Fibroblast of mammary gland (primary cell): ENCODE results near the gene FSCN2.

ENCODE experiments used
- DNase-seq: peaks from one replicate; pipeline ENCODE4 v3.0.0-alpha.2; 2010; ENCODE audit warnings: low read depth
- H3K4me3 ChIP-seq: 2 replicates; pipeline ENCODE4 v1.5.1; 2011; ENCODE audit warnings: low read depth, mild to moderate bottlenecking, low read length, moderate library complexity; ENCODE audit not compliant: control insufficient read depth
- TF ChIP-seq, protein P1 (sequence below): conservative IDR thresholded peaks from 2 replicates; pipeline ENCODE4 v1.5.1; 2011; ENCODE audit warnings: low read depth, low read length, inconsistent platforms; ENCODE audit not compliant: control insufficient read depth, insufficient read depth

Gene FSCN2

DNA sequence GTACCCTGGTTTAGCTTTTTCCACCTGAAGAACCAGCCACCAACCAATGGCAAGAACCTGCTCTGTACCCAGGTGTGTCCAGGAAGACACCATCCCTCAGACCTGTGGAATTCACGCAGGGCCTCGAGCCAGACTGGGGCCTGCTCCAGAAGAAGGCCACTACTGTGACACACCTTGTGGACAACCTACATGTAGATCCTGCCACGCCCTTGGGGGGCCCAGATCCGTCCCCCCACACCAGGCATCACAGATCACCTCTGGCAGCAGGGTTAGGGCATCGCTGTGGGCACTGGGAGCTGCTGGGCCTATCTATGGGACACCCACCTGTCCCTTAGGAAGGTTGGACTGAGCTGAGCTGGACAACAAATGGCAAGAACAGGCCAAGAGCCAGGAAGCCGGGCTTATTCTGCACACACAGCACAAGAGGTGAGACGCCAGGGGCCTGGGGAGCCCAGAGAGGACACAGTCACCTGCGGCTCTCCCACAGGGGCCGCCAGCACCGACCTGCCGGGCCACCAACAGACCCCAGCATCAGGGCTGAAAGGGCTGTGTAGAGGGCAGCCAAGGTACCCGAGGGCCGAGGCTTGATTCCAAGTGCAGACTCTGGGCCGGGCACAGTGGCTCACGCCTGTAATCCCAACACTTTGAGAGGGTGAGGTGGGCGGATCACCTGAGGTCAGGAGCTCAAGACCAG, 16.3 kb downstream of the FSCN2 start:
- DNase-seq: no peak

DNA sequence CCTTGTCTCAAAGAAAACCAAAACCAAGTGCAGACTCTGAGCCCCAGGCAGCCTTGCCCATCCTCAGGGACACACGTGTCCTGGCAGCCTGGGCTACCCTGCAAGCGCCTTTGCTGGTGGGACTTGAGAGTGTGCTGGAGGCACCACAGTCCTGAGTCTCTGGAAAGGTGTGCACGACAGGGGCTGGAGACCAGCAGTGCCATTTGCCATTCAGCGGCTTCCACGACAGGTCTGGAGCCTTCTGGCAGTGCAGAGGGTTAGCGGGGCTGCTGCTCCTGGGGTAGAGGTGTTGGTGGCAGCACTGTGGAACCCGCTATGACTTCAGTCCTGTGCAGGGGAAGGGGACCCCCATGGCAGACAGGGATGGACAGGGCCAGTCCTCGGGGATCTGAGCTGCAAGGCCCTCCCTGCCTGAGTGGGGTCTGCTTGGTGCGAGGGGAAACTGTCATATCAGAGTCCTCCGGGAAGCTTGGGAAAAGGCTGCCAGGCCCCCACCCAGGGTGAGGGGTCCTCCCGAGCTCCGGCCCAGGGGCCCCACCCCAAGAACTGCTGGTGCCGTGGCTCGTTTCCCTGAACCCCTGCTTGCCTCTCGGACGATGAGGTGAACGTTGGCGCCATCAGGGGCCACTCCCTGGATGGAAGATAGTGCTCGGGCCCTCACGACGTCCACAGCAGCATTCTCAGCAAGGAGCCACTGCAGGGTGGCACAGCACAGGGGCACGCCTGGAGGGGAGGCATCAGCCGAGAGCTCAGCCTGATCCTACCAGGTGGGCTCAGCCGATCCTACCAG, 17.2 kb downstream of the FSCN2 start:
- TF ChIP-seq, protein P1, sequence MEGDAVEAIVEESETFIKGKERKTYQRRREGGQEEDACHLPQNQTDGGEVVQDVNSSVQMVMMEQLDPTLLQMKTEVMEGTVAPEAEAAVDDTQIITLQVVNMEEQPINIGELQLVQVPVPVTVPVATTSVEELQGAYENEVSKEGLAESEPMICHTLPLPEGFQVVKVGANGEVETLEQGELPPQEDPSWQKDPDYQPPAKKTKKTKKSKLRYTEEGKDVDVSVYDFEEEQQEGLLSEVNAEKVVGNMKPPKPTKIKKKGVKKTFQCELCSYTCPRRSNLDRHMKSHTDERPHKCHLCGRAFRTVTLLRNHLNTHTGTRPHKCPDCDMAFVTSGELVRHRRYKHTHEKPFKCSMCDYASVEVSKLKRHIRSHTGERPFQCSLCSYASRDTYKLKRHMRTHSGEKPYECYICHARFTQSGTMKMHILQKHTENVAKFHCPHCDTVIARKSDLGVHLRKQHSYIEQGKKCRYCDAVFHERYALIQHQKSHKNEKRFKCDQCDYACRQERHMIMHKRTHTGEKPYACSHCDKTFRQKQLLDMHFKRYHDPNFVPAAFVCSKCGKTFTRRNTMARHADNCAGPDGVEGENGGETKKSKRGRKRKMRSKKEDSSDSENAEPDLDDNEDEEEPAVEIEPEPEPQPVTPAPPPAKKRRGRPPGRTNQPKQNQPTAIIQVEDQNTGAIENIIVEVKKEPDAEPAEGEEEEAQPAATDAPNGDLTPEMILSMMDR: no peak
- H3K4me3 ChIP-seq: no peak overlapping the region
- DNase-seq: no peak

More for the DNA sequence above, 16.3 kb downstream of the FSCN2 start:
- H3K4me3 ChIP-seq: no peak overlapping the region
- TF ChIP-seq, protein P1: no peak

DNA sequence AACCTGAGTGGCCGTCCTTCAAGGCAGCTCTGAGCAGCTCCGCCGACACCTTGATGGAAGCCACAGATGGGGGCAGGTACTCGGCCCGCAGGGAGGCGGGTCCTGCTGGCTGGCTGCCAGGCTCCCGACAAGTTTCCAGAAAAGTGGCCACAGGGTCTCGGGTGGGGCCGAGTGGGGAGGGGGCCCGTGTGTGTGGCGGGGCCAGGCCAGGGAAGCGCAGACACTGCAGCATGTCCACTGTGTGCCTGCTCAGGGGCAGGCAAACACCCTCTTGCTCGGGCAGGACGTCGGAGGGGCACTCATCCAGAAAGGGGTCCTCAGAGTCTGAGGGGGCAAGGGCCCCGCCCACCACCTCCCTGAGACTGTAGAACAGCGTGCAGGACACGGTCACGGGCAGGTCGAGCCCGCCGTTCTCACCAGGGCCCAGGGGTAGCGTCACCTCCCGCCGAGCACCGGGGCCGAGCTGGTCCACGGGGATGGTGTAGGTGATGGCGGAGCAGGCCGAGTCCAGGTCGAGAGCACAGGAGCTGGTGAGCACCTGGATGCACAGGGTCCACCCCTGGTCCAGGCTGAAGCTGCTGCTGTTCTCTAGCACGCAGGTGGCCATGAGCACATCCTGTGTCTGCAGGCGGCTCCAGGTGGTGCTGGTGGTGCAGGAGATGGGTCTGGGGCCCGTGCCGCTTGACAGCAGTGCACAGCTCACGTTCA, 18.9 kb downstream of the FSCN2 start:
- H3K4me3 ChIP-seq: no peak overlapping the region
- no peak for DNase-seq
- TF ChIP-seq, protein P1: no peak

DNA sequence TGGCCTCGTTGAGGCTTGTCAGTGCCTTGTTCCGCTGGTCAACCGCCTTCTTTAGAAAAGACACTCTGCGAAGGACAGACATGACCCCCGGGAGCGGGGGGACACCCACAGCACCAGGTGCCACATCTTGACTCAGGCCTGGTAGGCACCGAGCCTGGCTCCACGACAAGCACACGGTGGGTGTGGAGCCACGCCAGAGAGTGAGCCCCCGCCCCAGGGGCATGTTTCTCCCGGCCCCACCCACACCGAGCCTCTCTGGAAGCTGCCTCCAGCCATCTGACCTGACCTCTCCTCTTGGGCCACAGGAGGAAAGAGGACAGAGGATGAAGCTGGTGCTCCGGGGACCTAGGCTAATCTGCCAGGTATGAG, 19.4 kb downstream of the FSCN2 start:
- H3K4me3 ChIP-seq: no peak overlapping the region
- TF ChIP-seq, protein P1: no peak
- no peak for DNase-seq

DNA sequence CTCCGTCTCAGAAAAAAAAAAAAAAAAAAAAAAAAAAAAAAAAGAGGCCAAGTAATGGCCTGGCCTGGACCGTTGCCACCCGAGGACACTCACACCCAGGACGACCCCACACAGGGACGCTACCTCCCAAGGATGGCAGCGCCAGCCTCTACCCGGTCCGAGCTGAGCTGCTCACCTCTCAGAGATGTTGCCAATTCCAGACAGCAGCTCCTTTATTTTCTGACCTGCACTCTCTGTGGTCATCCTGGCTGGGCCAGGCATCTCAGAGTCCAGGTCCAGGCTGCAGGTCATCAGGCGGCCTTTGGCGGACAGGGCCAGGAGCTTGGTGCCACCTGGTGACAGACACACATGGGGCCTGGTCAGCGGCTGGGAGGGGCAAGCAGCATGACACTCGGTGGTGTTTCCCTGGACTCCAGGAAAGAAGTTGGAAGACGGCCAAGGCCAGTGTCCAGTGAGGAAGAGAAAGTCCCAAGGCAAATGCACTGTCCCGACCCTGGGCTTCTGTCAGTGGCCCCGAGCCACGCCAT, 20.9 kb downstream of the FSCN2 start:
- no peak for DNase-seq
- H3K4me3 ChIP-seq: no peak overlapping the region

DNA sequence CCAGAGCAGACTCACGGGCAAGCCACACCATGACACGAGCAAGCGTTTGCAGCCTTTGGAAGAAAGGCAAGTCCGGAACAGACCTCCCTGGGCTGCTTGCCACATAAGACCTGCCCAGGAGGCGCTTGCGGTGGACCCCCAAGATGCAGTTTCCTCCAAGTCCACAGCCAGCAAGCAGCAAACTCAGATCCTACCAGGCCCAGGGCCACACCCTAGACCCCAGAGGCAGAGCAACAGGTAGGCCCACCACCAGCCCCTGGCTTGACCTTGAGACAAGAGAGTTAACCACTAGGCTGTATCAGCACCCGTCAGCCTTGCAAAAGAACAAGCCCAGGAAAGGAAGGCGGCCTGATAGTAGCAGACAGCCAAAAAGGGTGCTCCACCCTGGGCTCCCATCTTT, 21.6 kb downstream of the FSCN2 start:
- TF ChIP-seq, protein P1: no peak
- H3K4me3 ChIP-seq: no peak overlapping the region
- DNase-seq: no peak

More for the DNA sequence above, 20.9 kb downstream of the FSCN2 start:
- TF ChIP-seq, protein P1: no peak
